GM15510 (cell line): Measurements from ENCODE around the gene MRPL9.

Experiments
- POLR2A ChIP-seq: IDR thresholded peaks from 3 replicates; pipeline ENCODE4 v1.6.1; 2011; ENCODE audit warnings: borderline replicate concordance; ENCODE audit not compliant: insufficient read length; ENCODE audit errors: extremely low read depth

Gene MRPL9

DNA sequence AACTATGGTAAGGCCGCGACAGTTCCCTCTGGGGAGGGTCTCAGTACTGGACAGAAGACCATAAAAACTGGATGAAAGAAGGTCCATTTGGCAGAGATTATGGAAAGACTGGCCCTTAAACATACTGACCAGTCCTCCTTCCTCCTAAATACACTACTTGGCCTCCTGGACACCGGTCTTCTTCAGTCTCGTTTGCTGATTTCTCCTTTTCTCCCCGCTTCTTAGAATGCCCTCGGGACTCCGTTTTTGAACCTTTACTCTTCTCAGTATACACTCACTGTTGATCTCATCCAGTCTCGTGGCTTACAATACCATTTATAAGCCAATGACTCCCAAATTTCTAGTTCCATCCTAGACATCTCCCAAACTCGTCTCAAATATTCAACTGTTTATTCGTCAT is 694 bp upstream of the MRPL9 start:
- no peak for TF ChIP-seq POLR2A

GRCh38 chr1:151760597-151761385 is 2.5 kb downstream of the MRPL9 start:
- TF ChIP-seq POLR2A, result no peak

DNA sequence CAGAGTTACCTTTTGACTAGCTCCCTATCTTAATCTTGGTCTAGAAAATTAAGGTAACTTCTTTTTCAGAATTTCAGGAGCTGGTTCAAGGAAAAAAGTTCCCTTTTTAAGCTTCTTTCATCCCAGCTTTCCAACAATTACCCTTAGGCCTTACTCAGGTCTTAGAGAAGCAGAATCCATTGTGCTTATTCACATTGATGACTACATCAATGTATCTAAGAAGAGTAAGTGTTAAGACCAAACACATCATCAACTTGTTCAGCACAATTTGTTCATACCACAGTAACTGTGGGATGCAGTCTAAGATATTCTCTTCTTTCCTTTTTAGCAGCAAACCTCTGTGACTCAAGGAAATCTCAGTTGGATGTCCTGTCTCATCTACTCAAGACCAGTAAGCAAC is 4.1 kb downstream of the MRPL9 start:
- TF ChIP-seq POLR2A, result no peak

DNA sequence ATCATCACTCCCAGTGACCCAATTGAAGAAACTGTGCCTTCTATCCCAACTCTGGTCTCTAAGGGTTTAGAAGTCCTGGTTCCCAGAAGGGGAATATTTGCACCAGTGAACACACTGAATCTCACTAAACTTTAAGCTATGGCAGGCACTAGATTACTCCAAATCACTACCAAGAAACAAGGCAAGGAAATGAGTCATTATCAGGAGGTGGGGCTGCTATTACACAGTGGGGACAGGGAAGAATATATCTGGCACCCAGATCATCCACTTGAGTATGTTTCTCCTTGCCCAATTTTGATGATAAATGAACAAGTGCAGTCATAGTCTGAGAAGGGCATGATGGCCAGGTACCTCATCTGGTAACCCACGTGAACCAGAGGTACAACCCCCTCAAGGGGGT is 7.0 kb downstream of the MRPL9 start:
- TF ChIP-seq POLR2A, result no peak

DNA sequence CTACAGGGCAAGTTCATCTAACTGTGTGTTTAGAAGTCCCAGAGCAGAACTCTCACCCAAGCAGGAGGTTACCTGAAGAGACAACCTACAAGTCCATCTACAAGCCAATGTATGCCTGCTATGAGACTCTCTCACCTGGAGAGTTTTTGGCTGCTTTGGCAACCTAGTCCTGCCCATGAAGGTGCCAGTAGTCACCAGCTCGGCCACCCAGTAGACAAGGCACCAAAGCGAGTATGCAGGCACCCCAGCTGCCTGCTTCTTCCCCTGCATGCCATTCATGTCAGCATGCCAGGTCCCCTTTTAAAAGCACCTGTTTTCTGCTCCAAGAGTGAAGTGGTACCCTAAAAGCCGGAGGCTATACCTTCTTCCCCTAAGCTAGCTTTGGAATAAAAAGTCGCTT is 21.8 kb downstream of the MRPL9 start:
- no peak for TF ChIP-seq POLR2A

GRCh38 chr1:151739590-151740355 is 23.5 kb downstream of the MRPL9 start:
- TF ChIP-seq POLR2A, result no peak

- TF ChIP-seq POLR2A, result no peak
Measured at GRCh38 chr1:151737479-151737878, 25.8 kb downstream of the MRPL9 start.

DNA sequence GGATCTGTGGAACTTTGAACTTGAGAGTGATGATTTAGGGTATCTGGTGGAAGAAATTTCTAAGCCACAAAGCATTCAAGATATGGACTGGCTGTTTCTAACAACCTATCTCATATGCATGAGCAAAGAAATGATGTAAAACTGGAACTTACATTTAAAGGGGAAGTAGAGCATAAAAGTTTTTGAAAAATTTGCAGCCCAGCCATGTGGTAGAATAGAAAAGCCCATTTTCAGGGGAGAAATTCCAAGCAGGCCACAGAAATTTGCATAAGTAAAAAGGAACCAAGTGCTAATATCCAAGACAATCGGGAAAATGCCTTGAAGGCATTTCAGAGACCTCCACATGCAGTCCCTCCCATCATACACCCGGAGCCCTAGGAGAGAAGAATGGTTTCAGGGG is 26.3 kb downstream of the MRPL9 start:
- TF ChIP-seq POLR2A, result no peak

DNA sequence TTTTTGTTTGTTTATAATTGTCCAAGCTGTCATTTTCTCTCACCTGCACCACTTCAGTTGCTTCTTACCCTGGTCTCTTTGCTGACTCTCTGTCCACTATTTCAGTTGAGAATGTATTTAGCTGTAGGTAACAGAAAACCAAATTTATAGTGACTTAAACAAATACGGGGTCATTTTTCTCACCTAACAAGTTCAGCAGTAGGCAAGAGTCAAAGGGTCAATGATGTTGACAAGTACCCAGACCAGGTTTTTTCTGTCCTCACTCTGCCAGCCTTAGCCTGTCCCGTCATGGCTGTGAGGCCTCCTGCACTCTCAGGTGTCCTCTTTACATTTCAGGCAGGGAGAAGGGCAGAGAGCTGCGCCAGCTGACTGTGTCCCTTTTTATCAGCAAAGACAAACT is 30.2 kb downstream of the MRPL9 start:
- TF ChIP-seq POLR2A, result no peak

GRCh38 chr1:151729966-151730291 is 33.4 kb downstream of the MRPL9 start:
- no peak for TF ChIP-seq POLR2A

GRCh38 chr1:151729157-151729965 is 33.9 kb downstream of the MRPL9 start:
- TF ChIP-seq POLR2A, result no peak

DNA sequence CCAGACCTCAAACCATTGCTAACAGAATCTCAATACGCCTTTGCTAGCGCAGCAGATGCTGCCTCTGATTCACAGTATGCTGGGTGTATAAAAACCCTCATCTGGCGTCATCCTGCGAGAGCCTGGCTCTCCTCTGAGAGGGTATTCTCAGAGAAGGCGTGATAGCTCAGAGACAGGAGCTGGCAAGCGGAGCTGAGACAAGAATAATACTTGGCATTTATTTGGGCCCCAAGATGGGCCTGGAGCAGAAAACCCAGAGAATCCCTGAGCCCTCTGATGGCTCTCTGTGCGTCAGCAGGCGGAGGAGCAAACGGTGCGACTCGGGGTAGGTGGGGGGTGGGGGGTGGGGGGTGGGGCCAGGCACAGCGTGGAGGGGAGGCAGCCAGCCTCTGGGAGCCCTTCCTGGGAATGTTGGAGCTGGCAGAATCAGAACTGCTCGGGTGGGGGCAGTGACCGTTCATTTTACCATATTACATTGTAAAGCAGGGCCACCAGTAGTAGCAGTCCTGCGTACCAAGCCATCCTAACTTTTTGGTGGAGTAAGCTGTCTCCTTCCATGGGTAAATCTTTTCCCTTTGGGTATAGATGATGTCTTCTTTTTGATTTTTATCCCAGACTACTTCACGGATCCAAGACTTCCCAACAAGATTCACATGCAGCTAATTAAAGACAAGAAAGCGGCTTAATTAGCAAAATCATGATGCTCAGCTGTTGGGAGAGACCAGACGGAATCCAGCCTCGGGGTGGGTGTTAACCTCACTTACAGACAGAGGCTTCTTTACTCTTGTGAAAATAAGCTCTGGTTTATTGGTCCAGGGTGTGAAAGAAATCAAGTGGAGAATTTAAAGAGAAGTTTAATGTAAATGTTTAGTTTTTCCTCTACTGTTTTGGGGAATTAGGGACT is 34.9 kb downstream of the MRPL9 start:
- no peak for TF ChIP-seq POLR2A

GRCh38 chr1:151723726-151724370 is 39.4 kb downstream of the MRPL9 start:
- TF ChIP-seq POLR2A, result no peak

DNA sequence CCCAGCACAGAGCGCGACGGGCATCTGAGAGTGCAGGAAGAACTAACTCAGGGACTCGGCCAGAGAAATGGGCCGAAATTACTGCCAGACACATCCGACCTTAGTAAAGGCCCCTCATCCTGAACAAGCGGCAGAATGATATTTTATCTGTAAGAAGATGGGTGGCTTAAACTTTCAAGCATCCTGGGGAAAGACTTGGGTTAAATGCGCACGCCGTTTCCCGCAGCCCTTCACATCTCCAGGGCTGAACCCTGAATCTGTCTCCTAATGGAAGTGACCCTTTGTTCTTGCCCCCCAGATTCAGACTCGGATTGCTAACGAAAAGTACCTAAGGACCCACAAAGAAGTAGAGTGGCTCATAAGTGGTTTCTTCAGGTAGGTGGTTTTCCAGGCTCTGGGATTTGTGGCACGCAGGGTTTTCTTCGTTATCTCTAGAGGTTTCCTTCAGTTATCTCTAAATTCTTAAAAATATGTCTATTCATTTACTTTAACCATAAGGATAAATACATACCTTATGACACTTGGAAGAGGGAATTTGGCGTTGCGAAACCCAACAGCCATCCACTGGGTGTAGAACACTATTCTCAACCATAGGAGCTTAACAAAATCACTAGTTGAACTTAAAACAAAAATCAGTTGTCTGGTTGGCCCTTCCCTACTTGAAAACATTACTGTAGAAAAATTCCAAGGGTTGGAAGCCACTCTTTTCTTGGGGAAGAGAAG is 41.3 kb downstream of the MRPL9 start:
- TF ChIP-seq POLR2A, result no peak
